Retina (tissue), 1 donor: ENCODE measurements around the gene PTPRE.
A peak's percentile ranks its signal among the peaks of the same experiment; 100 is the strongest.

Experiments used
- DNase-seq: peaks from one replicate; pipeline ENCODE4 v3.0.0-alpha.2; 2016

Gene PTPRE

DNA sequence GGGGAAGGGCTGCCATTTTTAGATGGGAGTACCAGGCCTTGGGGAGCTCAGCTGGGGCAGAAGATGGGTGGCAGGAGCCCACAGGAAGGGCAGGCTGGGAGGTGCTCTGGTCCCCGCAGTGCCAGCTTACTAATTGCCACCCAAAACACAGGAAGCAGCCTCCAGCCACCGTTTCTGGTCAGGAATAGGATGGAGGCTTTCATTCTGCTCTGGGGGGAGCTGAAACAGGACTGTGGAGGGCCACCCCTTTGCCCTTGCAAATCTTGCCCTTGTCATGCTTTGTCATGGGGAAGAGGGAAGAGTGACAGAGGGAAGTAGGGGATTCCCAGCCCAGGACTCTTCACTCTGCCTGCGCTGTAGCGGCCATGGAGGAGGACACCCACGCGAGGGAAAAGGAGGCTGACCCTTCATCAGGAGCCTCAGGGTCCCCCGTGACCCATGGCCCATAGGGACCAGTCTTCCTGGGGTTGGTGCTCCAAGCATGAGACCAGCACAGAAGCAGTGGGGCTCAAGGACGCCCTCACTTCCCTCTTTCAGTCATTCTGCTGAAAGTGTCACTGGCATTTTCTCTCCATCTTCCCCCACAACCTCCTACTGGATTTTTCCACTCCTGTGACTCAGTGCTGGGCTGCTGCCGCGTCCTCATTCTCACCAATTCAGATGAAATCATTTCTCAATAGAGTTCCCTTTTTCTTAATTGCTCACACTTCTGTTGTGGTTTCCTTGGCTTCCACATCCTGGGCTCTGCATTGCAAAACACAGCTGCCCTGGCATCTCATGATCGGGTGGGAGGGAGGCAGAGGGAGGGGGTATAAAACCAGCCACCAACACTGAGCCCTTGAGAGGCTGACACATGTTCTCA, 157.4 kb downstream of the PTPRE start:
- no peak for DNase-seq

DNA sequence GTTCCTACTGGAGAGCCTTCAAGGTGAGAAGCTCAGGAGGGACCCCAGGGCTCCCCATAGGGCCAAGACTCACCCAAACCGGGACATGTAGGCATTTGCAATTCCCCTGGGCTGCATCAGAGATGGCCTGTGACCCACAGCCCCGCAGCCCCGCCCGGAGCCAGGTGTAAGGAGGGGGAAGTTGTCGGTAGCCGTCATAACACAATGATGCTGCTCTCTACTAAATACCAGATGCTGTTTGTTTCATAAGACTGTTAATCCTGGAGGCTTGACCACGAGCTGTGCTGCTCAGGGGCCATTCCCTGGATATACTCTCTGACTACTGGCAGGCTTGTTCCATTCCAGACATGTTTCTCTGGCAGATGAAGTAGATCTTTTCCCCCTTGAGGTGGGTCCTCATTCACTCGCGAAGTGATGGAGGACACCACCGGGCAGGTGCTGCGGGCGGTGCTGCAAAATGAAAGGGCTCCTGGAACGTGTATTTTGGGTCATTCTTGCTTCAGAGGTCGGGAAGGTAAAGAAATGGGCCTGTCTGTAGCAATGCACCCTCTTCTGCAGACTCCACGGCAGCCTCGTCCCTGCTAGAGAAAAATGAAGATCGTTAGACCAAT, 158.2 kb downstream of the PTPRE start:
- no peak for DNase-seq

DNA sequence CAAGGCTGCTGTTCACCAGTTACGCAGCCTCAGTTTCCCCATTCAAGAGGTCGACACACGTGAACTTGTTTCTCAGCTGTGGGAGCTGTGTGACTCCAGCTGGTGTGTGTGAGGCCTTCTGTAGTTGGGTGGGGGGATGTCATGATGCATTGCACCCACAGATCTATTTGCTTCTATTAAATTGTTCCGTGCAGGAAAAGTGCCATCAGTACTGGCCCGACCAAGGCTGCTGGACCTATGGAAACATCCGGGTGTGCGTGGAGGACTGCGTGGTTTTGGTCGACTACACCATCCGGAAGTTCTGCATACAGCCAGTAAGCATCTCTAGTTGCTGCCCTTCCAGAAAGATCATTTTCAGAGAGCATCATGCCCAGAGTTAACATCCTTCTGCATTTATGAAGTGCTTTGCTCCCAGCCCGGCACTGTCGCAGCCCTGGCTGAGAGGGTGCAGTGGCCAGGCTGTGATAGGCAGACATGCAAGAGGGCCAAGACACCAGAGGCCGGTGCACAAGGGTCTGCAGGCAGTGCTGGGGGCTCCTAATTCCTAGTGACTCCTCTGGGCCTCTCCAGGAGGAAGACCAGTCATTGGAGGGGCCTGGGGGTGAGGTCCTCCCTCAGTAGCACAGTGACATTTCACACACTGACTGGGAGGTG, 159.1 kb downstream of the PTPRE start:
- no peak for DNase-seq

DNA sequence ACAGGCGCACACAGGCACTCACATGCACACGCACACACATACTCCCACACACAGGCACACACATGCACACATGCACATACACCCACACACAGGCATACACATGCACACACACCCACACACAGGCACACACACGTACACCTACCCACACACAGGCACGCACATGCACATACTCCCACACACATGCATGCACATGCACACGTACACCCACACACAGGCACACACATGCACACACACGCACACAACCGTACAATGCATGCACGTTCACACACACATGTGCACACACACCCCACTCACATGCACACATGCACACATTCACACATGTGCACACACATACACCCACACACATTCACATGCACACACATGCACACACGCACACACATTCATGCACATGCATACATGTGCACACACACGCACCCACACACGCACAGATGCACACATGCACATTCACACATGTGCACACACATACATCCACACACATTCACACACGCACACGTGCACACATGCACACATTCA, 160.0 kb downstream of the PTPRE start:
- no peak for DNase-seq

DNA sequence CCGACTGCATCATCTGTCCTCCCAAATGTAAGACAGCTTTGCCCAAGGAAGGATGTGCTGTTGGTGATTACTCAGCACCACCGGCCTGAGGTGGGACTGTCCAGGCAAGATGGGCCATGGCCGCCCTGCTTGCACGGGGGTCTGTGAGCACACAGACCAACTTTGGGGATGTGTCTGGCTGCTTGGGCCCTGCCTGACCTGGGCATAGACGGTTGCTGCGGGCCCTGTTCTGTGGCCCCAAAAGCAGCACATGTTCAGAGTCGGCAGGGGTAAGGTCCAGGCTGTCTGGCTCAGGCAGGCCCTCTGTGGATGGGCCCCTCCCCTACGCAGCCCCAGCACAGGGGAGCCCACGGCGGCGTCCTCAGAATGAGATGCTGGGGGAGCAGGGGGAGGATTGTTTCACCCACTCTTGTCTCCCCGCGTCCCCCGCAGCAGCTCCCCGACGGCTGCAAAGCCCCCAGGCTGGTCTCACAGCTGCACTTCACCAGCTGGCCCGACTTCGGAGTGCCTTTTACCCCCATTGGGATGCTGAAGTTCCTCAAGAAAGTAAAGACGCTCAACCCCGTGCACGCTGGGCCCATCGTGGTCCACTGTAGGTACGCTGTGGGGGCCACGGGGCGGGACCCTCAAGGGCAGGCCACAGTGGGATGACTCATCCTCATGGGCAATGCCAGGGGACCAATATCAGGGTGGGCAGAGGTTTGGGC, 160.9 kb downstream of the PTPRE start:
- DNase-seq = no peak

DNA sequence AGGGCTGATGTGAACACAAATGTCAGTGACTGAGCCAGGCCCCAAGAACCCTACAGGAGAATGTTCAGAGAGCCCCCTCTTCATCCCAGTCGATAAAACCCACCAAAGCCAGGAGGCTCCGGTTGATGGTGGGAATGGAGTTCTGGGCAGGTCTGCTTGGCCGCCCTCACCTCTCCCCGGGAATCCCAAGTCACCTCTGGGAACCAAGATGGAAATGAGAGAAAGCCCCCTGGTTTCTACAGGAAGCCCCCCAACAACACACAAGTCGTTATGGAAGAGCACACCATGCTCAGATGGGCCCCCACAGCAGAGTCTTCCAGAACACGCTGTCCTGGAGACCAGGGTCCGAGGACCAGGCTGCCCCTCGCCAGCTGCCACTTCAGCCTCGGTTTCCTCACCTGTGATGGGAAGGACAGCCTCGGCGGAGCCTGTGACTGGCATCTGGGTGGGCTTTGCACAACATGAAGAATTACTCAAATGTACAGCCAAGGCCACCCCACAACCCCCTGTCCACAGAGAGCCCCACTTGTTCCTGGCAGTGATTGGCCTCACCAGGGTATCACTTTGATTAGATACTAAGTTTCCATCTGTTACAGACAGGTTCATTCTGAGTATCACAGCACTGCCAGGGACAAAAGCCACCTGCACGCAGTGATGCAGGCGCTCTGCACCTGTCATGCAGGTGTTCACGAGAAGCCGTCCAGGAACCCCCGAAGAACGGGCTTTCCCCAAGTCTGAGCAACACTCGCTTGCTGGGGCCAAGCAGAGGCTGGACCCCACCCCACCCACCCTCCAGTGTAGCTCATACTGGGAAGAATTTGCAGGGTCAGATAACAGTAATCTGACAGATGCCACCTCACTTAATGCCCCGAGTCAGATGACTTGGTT, 161.7 kb downstream of the PTPRE start:
- no peak for DNase-seq

DNA sequence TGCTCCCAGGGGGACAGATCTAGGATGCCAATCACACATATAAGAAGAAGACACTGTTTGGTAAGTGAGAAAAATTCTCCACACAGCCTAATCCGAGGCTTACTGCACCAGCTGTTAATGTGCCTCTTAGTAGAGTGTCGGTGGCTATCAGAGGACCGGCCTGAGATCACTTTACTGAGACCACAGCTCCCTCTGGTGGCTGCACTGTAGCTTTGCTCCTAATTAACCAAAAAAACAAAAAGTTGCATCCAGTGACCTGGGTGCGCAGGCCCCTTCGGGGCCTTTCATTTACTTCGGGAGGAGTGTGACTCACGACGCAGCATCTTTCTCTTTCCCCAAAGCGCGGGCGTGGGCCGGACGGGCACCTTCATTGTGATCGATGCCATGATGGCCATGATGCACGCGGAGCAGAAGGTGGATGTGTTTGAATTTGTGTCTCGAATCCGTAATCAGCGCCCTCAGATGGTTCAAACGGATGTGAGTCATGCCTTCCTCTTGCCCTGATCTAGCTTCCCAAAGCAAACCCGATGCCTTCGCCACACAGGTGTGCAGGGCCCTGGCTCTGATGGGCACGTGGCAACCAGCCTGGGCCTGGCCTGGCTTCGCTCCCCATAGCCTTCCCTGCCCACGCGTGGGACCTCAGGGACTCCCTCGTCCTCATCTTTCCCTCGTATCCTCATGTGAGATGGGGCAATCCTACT, 162.6 kb downstream of the PTPRE start:
- DNase-seq = peak; percentile 82

DNA sequence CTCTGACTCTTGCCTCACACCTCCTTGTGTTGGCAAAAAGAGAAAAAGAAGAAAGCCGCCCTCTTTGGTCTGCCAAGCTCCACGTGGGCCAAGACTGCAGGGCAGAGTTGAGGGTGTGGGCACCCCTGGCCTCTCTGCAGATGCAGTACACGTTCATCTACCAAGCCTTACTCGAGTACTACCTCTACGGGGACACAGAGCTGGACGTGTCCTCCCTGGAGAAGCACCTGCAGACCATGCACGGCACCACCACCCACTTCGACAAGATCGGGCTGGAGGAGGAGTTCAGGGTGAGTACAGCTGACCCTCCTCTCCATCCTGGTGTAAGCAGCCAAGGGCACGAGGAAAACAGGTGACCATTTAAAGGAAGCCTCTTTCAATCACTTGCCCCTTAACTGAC, 163.3 kb downstream of the PTPRE start:
- DNase-seq = no peak

DNA sequence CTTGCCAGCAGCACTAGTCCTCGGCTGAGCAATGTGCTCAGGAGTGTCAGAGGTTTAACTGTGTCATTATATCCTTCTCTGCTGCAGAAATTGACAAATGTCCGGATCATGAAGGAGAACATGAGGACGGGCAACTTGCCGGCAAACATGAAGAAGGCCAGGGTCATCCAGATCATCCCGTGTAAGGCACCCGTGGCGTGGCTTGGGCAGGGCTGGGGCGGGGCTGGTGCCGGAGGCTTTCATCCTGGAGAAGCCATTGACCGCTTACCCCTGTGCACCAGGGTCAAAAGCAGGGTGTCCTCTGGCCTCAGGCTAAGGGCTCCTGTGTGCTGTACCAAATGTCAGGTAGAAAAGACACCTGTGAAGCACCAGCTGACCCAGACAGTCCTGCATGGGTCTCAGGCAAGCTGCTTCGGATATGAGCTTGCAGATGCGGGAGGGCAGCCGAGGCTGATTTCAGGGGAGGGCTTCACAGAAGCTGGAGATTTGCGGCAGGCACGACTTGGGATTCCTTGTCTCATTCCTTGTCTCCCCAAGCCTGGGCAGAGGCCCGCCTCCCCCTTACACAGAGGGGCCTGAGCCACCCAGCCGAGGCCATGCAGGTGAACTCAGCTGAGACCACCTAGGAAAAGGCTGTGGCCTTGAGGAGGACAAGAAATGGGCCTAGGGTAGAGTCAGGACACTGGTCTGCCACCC, 164.0 kb downstream of the PTPRE start:
- no peak for DNase-seq

DNA sequence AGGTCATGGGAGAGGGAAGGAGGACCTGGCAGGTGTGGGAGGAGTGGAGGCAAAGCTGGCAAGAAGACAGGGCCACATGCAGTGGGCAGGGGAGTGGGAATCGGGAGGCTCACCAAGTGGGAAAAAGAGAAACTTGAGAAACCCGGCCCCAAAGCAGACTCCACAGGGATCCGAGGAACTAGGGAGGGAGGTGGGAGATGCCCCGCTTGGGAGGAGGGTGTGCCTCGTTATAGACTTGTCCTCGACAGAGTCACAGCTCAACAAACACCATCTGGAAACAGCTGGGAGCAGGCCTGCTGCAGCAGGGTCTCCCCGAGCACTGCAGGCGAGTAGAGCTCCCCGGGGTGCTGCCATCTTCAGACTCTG, 164.5 kb downstream of the PTPRE start:
- no peak for DNase-seq

DNA sequence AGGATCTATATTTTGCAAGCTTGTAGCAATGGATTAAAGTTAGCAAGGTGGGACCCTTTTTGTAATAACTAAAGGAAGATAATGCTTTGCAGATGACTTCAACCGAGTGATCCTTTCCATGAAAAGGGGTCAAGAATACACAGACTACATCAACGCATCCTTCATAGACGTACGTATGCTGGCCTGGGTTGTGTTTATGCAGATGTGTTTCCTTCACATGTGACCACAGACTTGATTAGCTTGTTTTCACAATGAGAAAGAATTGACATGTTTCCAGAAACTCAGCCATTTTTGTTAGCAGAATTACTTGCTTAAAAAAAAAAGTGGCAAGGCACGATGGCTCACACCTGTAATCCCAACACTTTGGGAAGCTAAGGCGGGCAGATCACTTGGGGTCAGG, 165.1 kb downstream of the PTPRE start:
- no peak for DNase-seq

DNA sequence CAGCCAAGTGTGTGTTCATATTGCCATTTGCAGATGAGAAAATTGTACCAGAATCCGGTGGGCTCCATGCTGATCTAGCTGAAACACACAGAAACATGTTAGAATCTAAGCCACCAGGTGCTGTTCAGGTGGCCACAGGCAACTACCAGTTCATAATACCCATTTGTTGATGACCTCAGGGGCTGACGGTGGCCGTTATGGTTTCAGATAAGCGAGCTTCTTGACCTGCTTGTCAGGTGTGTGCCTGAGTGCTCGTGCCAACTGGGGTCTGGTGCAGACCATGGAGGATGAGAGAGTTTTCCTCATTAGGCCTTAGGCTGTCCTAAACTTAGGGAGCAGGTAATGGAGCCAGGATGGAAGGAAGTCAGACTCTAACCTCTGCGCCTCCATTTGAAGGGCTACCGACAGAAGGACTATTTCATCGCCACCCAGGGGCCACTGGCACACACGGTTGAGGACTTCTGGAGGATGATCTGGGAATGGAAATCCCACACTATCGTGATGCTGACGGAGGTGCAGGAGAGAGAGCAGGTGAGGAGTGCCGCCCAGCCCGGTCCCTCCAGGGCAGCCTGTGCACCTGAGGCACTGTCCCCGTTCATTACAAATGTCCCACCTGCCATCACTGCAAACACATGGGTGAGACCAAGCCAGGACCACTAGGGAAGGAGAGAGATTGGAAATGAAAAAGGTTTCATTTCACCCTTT, 166.2 kb downstream of the PTPRE start:
- DNase-seq = no peak

DNA sequence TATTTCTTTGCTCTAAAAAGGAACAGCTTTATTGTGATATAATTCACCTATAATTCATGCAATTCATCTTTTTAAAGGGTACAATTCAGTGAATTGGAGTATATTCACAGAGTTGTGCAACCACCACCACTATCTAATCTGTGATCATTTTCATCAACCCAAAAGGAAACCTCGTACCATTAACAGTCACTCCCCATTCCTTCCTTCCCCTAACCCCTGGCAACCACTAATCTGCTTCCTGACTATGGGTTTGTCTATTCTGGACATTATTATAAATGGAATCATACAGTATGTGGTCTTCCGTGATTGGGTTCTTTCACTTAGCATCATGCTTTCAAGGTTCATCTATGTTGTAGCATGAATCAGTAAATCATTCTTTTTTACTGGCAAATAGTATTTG, 167.0 kb downstream of the PTPRE start:
- DNase-seq = no peak

DNA sequence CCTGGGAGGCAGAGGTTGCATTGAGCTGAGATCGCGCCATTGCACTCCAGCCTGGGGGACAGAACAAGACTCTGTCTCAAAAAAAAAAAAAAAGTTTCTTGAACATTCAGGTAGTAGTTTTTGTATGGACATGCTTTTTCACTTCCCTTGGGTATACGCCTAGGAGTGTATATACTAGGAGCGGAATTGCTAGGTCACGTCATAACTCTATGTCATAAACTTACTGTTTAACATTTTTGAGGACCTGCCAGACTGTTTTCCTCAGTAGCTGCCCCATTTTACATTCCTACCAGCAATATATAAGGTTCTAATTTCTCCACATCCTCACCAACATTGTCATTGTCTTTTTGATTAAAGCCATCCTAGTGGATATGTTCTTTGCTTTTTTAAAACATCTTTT, 167.7 kb downstream of the PTPRE start:
- no peak for DNase-seq

DNA sequence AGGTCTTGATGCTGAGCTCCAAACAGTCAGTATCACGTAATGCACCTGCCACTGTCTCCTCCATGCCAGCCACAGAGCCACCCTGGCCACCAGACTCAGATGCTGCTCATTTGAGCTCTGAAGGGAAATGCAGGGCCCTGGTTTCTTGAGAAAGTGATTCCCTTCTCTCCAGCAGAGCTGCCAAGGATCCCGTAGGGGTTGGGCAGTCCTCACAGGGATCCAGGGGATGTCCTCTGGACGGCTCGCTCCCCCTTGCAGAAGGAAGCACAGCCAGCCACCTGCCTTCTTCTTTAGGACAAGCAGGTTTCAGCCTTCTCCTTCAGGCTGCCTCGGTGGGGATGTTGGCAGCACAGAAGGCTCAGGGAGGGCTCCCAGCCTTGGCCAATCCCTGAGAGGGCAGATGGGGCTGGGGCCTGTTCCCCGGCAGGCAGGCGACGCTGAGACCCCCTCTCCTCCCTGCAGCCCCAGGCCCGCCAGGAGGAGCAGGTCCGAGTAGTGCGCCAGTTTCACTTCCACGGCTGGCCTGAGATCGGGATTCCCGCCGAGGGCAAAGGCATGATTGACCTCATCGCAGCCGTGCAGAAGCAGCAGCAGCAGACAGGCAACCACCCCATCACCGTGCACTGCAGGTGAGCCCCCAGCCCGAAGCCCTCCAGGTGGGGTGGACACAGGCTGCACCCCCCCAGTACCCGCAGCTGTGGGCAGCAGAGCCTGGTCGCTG, 170.4 kb downstream of the PTPRE start:
- no peak for DNase-seq

DNA sequence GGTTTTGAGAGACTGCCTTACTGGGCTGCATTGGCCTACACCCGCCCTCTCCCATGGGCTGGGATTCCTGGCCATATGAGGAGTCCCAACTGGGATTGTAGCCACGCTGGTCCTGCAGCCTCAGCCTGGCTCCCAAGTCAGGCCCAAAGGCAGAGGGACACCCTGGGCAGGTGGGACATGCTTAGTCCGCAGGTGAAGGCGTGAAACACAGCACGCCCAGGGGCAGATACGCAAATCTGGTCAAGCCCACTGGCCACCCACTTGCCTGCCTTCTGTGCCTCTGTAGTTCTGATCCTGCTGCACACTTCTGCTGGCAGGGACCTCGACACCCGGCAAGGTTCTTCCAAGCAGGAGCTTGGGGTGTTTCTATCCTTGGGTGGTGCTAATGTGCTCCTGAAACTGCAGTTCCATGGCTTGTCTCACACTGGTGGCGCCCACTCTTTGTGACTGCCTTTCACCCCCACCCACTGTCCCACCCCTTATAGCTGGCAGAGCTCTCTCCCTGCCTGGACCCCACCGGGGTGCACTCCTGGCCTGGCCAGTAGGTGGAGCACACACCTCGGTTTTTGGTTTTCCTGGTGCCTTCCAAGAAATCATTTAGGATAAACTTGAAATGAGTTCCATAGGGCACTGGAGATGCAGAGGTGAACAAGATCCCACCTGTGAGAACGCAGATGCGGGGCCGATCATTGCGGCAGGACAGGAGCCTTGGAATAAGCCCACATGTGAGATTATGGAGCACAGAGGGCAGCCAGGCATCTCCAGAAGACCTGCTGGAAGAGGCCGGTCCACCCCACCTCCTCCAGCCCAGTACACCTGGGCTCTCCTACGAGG, 171.4 kb downstream of the PTPRE start:
- DNase-seq = peak; percentile 54

DNA sequence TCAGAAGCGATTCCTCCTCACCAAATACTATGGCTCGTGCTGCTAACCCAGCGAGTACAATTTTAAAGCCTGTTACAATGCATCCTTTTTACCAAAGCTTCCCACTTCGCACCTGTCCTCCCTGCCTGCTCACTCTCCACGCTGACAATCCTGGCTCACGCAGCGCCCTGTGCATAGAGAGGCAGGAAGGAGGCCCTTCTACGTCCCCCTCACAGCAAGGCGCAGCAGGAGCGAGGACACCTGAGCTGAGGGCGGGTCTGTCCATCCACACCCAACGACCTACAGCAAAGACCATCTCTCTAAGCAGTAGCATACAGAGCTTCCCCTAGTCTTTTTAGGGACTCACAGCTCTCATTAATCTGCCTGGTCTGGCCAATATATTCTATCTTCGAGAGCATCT, 173.3 kb downstream of the PTPRE start:
- no peak for DNase-seq

DNA sequence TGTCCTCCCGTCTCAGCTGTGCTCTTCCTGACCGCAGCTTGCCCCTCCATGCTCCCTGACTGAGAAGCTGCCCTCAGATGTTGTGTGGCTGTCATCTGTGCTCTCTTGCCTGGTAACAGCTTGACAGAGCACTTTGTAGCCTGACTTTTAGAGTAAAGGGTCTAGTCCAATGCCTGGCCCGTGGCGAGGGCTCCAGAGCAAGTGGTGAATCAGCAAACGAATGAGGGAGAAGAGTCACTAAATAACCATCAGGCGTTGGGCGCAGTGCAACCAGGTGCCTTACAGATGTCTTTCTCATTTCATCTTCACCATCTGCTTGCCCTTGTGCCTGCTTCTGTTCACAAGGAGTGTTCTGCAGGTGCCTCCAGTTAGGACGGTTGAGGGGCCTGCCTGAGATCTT, 173.7 kb downstream of the PTPRE start:
- no peak for DNase-seq

DNA sequence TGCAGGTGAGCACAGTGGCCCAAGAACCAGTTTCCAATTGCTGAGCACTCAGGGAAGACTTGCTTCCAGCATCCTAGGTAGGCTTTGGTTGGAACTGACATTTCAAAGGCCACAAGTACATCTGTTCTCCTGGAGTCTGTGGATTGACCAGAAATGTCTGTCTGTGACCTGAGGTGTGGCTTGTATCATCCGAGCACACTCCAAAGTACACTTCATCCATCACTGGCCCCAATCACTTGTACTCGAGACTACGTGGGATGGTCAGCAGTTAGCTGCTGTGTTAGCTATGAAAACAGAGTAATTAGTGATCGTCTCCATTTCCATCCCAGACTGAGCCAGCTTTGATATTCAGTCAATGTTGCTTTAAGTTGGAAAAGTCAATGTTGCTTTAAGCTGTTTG, 174.3 kb downstream of the PTPRE start:
- DNase-seq = no peak
